WTC11 (cell line): Measurements from ENCODE around the gene ZBTB37.

Source experiments
- ATF1 ChIP-seq: sonication (generic); formaldehyde crosslinking; IDR thresholded peaks from 2 replicates; pipeline ENCODE4 v1.8.1; 2023; ENCODE audit warnings: mild to moderate bottlenecking, moderate library complexity, missing genetic modification reagents
- CREM ChIP-seq: sonication (generic); formaldehyde crosslinking; IDR thresholded peaks from 2 replicates; pipeline ENCODE4 v1.8.1; 2022; ENCODE audit warnings: mild to moderate bottlenecking, missing genetic modification reagents, moderate library complexity
- FOXJ3 ChIP-seq: sonication (generic); formaldehyde crosslinking; IDR thresholded peaks from 2 replicates; pipeline ENCODE4 v1.9.0; 2021; ENCODE audit warnings: missing genetic modification reagents, mild to moderate bottlenecking, borderline replicate concordance
- JUN ChIP-seq: sonication (generic); formaldehyde crosslinking; IDR thresholded peaks from 2 replicates; pipeline ENCODE4 v1.8.0; 2023; ENCODE audit warnings: mild to moderate bottlenecking, missing genetic modification reagents
- KAT7 ChIP-seq: sonication (generic); formaldehyde crosslinking; IDR thresholded peaks from 2 replicates; pipeline ENCODE4 v1.8.1; 2023; ENCODE audit warnings: missing genetic modification reagents, mild to moderate bottlenecking, borderline replicate concordance
- NR3C1 ChIP-seq: sonication (generic); formaldehyde crosslinking; conservative IDR thresholded peaks from 2 replicates; pipeline ENCODE4 v1.8.1; 2023; ENCODE audit warnings: low read depth, mild to moderate bottlenecking, missing genetic modification reagents
- ZBTB21 ChIP-seq: sonication (generic); formaldehyde crosslinking; IDR thresholded peaks from 2 replicates; pipeline ENCODE4 v1.8.1; 2023; ENCODE audit warnings: mild to moderate bottlenecking, missing genetic modification reagents, borderline replicate concordance
- ZNF317 ChIP-seq: sonication (generic); formaldehyde crosslinking; IDR thresholded peaks from 2 replicates; pipeline ENCODE4 v1.8.1; 2023; ENCODE audit warnings: low read depth, mild to moderate bottlenecking, moderate library complexity, missing genetic modification reagents, borderline replicate concordance
- ZNF416 ChIP-seq: fragments of 250-450 bp; sonication (Bioruptor Pico); IDR thresholded peaks from 2 replicates; pipeline ENCODE4 v1.9.0; 2021; ENCODE audit warnings: mild to moderate bottlenecking, inconsistent platforms
- TF ChIP-seq, protein P1 (sequence below): fragments of 200-600 bp; IDR thresholded peaks from 2 replicates; pipeline ENCODE4 v1.8.0; 2022; ENCODE audit warnings: antibody characterized with exemption
- TF ChIP-seq, protein P2 (sequence below): sonication (generic); formaldehyde crosslinking; IDR thresholded peaks from 2 replicates; pipeline ENCODE4 v1.8.1; 2022; ENCODE audit warnings: low read depth, missing genetic modification reagents, borderline replicate concordance
- TF ChIP-seq, protein P3 (sequence below): fragments of 250-450 bp; sonication (Bioruptor Pico); IDR thresholded peaks from 2 replicates; pipeline ENCODE4 v1.9.0; 2021; ENCODE audit warnings: mild to moderate bottlenecking
- TF ChIP-seq, protein P4 (sequence below): sonication (generic); formaldehyde crosslinking; IDR thresholded peaks from 2 replicates; pipeline ENCODE4 v1.8.1; 2023; ENCODE audit warnings: mild to moderate bottlenecking, moderate library complexity, missing genetic modification reagents
- TF ChIP-seq, protein P5 (sequence below): sonication (generic); formaldehyde crosslinking; IDR thresholded peaks from 2 replicates; pipeline ENCODE4 v1.8.1; 2022; ENCODE audit warnings: low read depth, mild to moderate bottlenecking, moderate library complexity, missing genetic modification reagents, borderline replicate concordance

DNA sequence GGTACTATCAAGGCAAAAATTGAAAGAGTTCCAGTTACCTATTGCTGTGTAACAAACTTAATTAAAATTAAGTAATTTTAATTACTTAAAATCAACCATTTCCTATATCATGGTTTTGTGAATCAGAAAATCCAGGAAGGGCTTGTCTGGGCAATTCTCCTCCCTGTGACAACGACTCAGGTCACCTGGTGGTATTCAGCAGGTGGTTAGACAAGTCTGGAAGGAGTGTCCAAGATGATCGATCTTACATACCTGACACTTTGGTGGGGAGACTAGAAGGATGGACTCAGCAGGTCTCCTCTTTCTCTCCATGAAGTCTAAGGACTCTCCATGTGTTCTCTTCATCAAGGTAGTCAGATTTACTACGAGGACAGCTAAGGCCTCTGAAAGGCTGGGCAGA is 26.0 kb downstream of the ZBTB37 start:
- TF ChIP-seq ZNF416 (CRISPR knock-in tag) (no peak), ZBTB21 (no peak), JUN (CRISPR knock-in tag) (no peak), KAT7 (CRISPR knock-in tag) (no peak), ZNF317 (CRISPR knock-in tag) (no peak), FOXJ3 (CRISPR knock-in tag) (no peak), ATF1 (CRISPR knock-in tag) (no peak), NR3C1 (CRISPR knock-in tag) (no peak), CREM (CRISPR knock-in tag) (no peak)
- TF ChIP-seq, protein P1, sequence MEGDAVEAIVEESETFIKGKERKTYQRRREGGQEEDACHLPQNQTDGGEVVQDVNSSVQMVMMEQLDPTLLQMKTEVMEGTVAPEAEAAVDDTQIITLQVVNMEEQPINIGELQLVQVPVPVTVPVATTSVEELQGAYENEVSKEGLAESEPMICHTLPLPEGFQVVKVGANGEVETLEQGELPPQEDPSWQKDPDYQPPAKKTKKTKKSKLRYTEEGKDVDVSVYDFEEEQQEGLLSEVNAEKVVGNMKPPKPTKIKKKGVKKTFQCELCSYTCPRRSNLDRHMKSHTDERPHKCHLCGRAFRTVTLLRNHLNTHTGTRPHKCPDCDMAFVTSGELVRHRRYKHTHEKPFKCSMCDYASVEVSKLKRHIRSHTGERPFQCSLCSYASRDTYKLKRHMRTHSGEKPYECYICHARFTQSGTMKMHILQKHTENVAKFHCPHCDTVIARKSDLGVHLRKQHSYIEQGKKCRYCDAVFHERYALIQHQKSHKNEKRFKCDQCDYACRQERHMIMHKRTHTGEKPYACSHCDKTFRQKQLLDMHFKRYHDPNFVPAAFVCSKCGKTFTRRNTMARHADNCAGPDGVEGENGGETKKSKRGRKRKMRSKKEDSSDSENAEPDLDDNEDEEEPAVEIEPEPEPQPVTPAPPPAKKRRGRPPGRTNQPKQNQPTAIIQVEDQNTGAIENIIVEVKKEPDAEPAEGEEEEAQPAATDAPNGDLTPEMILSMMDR, result no peak
- TF ChIP-seq, protein P2, sequence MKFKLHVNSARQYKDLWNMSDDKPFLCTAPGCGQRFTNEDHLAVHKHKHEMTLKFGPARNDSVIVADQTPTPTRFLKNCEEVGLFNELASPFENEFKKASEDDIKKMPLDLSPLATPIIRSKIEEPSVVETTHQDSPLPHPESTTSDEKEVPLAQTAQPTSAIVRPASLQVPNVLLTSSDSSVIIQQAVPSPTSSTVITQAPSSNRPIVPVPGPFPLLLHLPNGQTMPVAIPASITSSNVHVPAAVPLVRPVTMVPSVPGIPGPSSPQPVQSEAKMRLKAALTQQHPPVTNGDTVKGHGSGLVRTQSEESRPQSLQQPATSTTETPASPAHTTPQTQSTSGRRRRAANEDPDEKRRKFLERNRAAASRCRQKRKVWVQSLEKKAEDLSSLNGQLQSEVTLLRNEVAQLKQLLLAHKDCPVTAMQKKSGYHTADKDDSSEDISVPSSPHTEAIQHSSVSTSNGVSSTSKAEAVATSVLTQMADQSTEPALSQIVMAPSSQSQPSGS, result no peak
- TF ChIP-seq, protein P3, sequence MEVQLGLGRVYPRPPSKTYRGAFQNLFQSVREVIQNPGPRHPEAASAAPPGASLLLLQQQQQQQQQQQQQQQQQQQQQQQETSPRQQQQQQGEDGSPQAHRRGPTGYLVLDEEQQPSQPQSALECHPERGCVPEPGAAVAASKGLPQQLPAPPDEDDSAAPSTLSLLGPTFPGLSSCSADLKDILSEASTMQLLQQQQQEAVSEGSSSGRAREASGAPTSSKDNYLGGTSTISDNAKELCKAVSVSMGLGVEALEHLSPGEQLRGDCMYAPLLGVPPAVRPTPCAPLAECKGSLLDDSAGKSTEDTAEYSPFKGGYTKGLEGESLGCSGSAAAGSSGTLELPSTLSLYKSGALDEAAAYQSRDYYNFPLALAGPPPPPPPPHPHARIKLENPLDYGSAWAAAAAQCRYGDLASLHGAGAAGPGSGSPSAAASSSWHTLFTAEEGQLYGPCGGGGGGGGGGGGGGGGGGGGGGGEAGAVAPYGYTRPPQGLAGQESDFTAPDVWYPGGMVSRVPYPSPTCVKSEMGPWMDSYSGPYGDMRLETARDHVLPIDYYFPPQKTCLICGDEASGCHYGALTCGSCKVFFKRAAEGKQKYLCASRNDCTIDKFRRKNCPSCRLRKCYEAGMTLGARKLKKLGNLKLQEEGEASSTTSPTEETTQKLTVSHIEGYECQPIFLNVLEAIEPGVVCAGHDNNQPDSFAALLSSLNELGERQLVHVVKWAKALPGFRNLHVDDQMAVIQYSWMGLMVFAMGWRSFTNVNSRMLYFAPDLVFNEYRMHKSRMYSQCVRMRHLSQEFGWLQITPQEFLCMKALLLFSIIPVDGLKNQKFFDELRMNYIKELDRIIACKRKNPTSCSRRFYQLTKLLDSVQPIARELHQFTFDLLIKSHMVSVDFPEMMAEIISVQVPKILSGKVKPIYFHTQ (CRISPR knock-in tag), result no peak
- TF ChIP-seq, protein P4, sequence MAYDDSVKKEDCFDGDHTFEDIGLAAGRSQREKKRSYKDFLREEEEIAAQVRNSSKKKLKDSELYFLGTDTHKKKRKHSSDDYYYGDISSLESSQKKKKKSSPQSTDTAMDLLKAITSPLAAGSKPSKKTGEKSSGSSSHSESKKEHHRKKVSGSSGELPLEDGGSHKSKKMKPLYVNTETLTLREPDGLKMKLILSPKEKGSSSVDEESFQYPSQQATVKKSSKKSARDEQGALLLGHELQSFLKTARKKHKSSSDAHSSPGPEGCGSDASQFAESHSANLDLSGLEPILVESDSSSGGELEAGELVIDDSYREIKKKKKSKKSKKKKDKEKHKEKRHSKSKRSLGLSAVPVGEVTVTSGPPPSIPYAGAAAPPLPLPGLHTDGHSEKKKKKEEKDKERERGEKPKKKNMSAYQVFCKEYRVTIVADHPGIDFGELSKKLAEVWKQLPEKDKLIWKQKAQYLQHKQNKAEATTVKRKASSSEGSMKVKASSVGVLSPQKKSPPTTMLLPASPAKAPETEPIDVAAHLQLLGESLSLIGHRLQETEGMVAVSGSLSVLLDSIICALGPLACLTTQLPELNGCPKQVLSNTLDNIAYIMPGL (CRISPR knock-in tag), result no peak
- TF ChIP-seq, protein P5, sequence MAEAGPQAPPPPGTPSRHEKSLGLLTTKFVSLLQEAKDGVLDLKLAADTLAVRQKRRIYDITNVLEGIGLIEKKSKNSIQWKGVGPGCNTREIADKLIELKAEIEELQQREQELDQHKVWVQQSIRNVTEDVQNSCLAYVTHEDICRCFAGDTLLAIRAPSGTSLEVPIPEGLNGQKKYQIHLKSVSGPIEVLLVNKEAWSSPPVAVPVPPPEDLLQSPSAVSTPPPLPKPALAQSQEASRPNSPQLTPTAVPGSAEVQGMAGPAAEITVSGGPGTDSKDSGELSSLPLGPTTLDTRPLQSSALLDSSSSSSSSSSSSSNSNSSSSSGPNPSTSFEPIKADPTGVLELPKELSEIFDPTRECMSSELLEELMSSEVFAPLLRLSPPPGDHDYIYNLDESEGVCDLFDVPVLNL (CRISPR knock-in tag), result no peak
